SKM-1 treated with dmso at 0.1 percent for 144 hours (cell line): ENCODE results near the gene ELSPBP1.
"Not testable (repeated sequence)": the region's sequence is repeated elsewhere in the genome, so short reads cannot be mapped to it uniquely, and the experiment has no call there.

Experiments used
- DNase-seq: peaks from one replicate; lab custom pipeline; 2025; ENCODE audit not compliant: unreplicated experiment; lab: John Stamatoyannopoulos, UW

Gene ELSPBP1

DNA sequence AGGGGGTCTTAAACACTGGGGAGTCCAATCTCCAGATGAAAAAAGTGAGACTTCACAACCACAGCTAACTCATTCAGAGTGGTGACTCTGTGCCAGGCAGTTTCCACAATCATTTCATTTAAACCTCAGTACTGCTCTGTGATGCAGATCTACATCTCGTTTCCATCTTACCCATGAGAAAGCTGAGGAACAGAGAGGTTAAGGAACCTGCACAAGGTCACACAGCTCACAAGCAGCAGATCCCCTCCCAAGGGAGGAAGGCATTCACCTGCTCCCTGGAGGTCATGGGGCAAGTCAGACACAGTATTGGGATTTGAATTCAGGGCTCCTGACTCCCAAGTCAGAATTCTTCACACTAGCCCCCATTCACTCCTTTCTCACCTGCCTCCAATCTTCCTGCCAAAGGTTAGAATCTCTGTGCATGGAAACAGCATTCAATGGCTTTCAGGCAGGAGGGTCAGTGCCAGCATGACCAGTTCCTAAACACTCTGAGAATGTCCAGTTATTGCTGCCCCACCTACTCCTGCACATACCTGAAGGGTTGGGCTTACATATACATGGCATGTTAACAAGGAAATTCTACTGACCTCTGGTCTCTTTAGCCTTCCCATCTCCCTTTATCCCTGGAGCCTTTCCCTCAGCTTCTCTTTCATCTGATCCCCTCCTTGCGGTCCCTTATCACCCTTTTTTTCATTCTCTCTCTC, 47.6 kb downstream of the ELSPBP1 start:
- DNase-seq, result no peak

DNA sequence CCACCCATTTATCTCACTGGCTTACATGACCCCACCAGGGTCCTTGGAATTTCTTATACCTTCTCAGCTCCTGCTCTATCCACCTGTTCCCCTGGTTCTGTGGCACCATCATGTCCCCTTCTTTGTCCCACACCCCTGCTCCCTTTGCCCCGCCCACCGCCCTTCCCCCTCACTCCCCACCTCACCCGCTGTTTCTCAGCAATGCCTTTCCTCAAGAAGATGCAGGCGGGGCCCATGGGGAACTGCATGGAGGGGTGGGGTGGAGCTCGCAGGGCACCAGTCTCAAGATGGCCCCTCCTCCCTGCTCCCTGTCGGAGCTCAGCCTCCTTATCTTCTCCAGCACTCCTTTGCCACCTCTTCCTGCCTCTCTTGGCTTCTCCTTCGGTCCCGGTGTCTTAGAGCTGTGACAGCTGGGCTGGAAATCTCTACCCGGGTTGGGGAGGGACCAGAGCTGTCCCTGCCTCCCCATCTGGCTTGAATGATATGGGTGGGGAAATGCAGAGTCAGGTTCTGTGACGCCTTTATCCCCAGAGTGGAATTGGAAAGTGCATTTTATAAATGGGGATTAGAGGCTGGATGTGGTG, 49.3 kb downstream of the ELSPBP1 start, which contains the start of gene CABP5:
TSS of gene CABP5 (minus strand) at position 405 of the 584 bp plus-strand sequence. CDS start at position 248, 157 bp downstream.
- DNase-seq, result no peak

DNA sequence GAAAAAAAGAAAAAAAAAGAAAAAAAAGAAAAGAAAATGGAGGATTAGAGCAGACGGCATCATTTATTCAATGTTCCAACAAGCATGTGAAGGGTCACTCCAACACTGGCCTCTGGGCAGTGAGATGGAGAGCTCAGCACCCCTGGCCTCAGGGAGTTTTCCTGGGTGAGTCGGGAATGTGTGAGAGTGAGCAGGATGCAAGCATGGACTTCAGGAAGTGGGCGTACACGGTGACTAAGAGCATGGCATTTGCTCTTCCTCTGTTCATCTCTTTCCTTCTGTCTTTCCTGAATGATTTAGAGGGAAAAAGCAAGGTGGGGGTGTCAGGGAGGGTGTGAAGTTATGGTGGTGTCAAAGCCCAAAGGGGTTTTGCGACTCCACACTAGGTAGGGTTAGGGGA, 50.1 kb downstream of the ELSPBP1 start:
- no peak for DNase-seq

DNA sequence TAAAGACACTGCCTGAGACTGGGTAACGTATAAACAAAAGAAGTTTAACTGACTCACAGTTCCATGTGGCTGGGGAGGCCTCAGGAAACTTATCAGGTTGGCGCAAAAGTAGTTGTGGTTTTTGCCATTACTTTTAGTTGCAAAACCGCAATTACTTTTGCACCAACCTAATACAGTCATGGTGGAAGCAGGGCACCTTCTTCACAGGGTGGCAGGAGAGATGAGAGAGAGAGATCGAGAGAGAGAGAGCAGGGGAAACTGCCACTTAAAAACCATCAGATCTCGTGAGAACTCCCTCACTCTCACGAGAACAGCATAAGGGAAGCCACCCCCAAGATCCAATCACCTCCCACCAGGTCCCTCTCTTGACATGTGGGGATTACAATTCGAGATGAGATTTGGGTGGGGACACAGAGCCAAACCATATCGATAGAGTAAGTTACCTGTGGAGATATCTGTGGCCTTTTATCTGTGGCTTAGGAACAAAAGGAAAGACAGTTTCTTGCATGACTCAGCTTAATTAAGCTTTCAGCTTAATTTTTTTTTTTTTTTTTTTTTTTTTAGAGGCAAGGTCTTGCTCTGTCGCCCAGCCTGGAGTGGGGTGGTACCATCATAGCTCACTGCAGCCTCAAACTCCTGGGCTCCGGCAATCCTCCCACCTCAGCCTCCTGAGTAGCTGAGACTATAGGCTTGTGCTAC, 57.1 kb downstream of the ELSPBP1 start:
- no peak for DNase-seq

DNA sequence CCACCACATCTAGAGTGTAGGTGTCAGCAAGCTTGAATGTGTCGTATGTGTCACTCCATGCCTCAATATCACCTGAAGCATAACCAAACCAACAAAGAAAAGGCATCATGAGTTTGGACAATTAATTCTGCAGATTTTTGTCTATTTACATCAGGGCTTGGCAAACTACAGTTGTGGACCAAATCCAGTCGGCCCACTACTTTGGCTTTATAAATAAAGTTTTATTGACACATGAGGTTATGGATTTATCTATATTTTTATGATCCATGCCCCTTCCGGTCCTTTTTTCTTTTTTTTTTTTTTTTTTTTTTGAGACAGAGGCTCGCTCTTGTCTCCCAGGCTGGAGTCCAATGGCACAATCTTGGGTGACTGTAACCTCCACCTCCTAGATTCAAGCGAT, 58.6 kb downstream of the ELSPBP1 start:
- no peak for DNase-seq

DNA sequence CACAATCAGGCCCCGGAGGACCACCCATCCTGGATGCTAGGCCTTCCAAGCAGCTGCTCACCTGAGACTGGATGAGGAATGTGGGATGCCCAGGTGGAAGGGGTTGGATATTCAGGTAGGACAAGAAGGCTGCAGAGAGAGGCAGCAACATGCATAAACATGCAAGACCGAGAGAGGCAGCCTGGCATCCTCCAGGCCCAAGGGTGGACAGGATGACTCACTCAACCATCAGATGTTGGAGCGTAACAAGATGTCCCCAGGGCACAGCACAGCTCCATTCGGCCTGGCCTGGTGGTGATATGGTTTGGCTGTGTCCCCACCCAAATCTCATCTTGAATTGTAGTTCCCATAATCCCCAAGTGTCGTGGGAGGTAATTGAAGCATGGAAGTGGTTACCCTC, 59.4 kb downstream of the ELSPBP1 start:
- no peak for DNase-seq

DNA sequence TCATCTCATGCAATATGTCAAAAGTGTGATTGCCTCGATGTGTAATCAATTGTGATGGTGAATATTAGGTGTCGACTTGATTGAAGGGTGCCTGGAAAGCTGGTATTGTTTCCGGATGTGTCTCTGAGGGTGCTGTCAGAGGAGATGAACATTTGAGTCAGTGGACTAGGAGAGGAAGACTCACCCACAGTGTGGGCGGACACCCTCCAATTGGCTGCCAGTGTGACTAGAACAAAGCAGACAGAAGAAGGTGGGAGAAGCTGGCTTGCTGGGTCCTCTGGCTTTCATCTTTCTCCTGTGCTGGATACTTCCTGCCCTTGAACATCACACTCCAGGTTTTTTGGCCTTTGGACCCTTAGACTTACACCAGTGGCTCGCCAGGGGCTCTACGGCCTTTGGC, 64.9 kb downstream of the ELSPBP1 start:
- no peak for DNase-seq

DNA sequence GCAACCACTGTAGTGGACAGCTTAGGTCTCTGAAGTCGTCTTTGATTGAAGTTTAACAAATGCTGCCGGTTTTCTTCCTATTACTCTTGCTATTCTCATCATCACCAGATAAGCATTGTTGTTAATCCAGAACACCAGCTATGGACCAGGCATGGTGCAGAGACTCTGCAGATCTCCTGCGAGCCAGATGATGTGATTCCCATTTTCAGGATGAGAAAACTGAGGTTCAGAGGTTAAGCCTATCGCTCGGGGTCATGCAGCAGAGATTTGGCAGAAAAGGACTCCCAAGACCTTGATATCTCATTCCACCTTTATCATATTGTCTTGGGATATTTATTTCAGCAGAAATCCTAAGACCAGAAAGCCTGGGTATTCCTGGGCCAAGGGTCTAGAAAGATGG, 65.9 kb downstream of the ELSPBP1 start:
- no peak for DNase-seq

DNA sequence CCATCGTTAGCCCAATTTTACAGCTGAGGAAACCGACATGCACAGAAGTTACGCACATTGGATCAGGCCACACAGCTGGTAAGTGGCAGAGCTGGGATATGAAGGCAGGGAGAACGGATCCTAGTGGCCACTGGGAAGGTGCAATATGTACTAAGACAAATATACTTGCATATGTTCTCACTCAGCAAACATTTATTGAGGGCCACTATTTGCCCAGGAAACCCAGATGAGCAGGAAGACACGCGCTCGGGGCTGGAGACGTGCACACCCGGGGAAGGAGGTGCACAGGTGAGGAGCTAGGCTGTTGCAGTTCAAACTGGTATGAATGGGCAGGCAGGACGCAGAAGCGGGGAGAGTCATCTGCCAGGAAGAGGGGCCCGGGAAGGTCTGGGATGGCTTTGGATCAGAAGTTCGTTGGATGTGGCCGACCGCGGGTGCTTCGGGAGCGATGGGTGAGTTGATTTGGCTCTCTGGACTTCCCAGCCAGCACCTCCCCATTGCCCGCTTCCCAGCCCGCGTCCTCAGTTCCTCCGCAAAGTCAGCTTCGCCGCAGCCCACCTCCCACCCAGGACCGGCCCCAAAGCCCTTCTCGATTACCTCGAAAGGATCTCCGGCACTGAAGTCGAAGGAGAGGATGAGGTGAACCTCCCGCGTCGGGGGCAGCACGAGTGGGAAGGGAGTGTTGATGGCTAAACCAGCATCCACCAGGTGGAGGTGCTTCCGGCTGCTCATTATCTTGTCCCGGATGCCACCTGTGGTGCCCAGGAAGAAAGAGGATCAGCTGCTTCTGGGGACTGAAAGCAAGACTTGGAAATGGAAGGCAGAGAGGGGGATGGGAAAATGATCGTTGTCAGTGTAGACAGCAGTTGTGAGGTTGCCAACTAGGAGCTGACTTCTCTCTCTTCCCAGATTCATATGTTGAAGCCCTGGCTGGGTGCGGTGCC, 67.2 kb downstream of the ELSPBP1 start:
- DNase-seq, result no peak

DNA sequence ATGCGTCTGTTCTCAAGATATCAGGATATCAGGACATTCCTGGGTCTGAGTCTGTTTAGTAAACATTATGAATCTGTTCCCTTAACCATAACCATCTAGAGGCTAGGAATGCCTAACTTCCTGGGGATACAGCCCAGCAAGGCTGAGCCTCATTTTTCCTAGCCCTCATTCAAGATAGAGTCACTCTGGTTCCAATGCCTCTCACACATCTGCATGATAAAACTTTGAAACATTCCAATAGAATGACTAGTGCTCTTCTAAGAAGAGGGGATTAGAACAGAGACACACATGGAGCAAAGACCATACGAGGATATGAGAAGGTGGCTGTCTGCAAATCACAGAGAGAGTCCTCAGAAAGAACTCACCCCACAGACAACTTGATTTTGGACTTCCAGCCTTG, 70.1 kb downstream of the ELSPBP1 start:
- DNase-seq, result no peak

DNA sequence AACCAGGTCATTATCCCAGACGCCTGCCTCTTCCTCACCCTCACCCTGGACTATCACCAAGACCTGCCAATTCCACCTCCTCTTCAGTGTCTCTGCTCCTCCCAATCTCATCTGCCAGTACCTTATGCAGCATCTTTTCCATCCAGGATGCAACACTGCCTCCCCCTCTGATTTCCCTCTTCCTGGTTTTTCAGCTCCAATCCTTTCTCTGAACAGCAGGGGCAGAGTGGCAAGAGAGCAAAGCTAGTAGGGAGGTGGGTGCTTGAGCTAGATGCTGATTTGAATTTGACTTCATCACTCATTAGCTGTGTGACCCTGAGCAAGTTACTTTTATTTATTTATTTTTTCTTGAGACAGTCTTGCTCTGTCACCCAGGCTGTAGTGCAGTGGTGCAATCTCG, 75.0 kb downstream of the ELSPBP1 start:
- no peak for DNase-seq

DNA sequence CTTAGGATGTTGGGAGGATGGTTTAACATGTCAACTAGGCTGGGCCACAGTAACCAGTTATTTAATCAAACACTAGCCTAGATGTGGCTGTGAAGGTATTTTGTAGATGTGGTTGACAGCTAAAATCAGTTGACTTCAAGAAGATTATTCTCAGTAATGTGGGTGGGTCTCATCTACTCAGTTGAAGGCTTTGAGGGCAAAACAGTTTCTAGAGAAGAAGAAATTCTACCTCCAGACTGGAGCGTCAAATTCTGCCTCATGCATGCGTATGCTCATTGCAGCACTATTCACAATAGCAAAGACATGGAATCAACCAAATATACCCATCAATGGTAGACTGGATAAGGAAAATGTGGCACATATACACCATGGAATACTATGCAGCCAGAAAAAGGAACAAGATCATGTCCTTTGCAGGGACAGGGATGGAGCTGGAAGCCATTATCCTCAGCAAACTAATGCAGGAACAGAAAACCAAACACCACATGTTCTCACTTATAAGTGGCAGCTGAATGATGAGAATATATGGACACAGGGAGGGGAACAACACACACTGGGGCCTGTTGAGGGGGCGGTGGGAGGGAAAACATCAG, 75.8 kb downstream of the ELSPBP1 start:
- not testable (repeated sequence) for DNase-seq
